AML-193 (cell line): ENCODE data around the gene CERS1.

ENCODE experiments used
- DNase-seq, 2 experiments: peaks; one replicate each; lab custom pipeline; 2025; lab: John Stamatoyannopoulos, UW

Gene CERS1

DNA sequence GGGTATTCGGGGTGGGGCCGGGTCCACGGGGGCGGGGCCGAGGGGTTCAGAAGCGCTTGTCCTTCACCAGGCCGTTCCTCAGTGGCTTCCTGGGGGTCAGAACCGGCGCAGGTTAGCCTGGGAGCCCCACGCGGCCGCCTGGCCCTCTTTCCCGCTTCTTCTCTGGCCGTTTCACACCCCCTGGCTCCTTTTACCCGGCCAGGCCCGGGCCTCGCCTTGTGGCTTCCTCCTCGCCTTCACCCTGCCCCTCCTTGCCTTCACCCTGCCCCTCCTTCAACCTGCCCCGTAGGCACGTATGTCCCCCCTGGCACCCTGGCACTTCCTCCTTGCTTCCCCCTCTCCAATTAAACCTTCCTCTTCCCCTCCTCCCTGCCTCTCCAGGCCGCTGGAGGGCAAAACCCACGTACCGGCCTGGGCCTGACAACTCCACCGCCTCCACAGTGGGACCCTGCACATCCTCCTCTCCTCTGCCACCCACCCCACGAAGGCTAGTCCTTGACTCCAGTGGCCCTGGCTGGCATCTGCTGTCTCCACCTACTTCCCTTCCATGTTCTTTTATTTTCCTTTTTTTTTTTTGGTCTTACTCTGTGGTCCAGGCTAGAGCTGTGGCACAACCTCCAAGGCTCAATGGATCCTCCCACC is 25.3 kb downstream of the CERS1 start:
- DNase-seq = no peak

GRCh38 chr19:18869781-18870530 is 26.0 kb downstream of the CERS1 start:
- DNase-seq = no peak

- no peak for DNase-seq
These were observed 26.8 kb downstream of the CERS1 start for GRCh38 chr19:18869023-18869618.

GRCh38 chr19:18868380-18869022 is 27.5 kb downstream of the CERS1 start:
- DNase-seq = no peak

DNA sequence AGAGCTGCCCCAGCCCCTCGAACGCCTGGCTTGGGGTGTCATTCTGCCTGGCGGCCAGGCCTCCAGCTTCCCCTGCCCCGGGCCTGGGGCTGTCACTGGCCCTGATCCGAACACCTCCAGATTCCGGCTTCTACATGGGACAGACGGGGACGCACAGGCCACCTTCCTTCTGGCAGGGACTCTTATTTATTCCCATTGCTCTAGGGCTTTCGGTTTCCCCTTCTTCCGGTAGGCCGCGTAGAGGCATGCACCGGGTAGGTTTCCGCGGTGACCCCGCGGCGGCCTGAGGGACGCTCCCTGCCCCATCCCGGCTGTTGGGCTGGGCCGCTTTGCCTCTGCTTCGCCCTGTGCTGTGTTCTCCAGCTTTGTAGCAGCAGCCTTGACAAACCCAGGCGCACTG is 28.2 kb downstream of the CERS1 start:
- DNase-seq = no peak

GRCh38 chr19:18867199-18867598 is 28.8 kb downstream of the CERS1 start:
- no peak for DNase-seq

DNA sequence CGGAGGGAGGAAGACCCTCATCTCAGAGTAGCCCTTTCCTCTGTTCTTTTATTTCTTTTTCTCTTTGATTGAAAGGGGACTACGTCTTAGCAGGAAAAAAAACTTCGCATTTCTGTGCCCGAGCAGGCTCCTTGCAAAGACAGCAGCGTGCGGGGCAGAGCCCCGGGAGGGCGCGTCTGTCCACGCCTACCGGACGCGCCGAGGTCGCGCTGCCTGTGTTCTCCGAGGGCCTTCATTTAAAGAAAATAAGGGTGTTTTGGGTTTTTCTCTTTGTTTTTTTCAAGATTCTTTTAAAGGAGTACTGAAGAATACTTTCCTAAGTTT is 29.2 kb downstream of the CERS1 start:
- DNase-seq = no peak

DNA sequence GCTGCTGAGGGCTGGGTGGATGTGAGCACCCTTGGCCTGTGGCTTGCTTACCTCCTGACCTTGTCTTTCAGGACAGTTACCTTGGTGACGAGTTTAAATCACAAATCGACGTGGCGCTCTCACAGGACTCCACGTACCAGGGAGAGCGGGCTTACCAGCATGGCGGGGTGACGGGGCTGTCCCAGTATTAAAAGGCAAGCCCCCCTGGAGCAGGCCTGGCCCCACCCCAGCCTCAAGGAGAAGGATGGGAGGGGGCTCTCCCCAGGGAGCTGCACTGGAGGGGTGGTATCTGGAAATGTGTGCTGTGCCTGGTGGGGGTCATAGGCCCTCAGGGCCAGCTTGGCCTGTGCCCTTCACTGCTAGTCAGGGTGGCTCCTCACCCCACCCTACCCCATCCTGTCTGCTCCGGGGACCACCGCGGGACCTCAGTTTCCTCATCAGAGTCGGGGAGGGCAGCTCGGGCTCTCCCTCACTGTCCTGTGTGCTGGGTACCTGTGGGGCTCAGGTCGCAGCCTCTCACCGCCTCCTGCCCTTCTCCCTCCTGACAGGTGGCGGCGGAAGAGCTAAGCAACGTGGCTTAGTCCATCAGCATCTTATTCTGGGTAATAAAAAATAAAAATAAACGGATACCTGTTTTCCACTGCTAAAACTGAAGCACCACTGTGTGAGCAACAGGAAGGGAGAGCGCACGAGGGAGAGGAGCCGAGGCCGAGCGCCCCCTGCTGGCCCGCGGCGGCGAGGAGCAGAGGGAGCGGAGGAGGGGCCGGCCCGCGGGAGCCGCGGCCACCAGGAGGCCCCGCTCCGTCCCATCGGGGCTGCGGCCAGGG is 29.8 kb downstream of the CERS1 start:
- DNase-seq = peak in 1 of 2 experiments; percentile 9

DNA sequence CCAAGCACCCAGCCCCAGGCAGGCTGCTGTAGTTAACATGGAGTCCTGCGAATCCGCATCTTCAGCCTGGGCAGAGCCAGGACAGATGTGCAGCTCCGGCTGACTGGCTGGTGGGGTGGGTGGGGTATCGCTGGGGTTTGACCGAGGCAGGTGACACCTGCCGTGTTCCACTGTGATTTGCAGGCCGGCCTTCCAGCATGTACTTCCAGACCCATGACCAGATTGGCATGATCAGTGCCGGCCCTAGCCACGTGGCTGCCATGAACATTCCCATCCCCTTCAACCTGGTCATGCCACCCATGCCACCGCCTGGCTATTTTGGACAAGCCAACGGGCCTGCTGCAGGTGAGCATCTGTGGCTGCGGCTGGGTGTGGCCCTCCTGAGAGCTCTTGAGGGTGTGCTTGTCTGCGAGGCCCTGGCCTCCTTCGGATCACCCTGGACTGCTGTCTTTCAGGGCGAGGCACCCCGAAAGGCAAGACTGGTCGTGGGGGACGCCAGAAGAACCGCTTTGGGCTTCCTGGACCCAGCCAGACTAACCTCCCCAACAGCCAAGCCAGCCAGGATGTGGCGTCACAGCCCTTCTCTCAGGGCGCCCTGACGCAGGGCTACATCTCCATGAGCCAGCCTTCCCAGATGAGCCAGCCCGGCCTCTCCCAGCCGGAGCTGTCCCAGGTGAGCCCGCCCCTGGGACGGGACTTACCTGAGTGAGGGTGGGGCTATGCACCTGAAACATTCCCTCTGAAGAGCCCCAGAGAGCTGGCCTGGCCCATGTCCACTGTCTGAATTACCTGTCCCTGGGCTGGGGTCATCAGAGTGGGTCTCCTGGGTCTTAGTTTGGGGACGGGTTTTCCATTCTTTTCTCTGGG is 30.6 kb downstream of the CERS1 start:
- no peak for DNase-seq

DNA sequence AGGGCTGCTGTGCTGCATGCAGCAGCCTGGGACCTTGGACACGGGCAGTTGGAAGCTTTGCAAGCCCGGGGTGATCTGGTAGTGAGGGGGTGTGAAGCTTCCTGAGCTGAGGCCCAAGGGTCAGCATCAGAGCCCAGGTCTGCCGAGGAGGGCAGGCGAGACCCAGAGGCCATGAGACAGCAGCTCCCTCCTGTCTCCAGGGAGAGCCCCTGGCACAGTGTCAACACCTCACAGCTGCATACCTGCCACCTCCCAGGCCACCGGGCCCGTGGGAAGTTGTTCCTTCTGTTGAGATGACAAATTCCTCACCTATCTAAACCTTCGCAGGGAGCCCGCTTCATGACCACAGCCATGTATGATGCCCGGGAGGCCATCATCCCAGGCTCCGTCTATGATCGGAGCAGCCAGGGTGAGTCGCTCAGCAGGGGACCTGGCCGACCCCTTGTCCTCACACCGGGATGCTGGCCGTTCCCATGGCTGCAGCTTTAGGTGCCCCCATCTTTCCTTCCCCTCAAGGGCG is 32.1 kb downstream of the CERS1 start:
- DNase-seq = no peak

DNA sequence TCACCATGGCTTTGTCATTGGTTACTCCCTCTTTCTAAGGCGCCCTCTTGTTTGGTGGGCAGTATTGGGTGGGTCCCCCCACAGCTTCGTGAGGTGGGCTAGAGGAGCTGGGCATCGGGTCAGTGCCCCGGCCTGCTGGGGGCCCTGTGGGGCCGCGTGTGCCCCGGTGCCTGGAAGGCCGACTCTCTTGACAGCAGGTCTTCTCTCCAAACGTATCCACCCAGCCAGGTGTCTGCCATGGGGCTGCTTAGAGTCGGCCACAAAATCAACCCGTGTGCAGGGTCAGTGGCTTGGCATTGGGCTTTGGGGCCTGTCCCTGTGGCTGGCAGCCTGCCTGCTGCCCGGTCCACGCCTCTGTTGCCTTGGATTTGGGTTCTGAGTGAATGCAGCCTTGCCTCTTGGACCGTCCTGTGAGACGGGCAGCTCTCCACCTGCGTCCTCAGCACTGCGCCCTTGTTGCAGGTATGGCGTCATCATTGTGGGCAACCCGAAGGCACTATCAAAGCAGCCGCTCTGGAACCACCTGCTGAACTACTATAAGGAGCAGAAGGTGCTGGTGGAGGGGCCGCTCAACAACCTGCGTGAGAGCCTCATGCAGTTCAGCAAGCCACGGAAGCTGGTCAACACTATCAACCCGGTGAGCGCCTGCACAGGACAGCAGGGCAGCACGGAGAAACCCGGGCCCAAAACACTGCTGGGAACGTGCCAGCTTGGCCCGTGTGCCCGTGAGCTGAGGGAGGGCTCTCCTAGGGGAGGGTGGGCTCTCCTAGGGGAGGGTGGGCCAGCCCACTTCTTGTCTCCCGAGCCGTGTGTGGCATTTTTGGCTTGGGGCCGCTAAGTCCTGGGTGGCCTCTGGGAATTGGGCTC is 32.7 kb downstream of the CERS1 start:
- no peak for DNase-seq

GRCh38 chr19:18861917-18862316 is 34.0 kb downstream of the CERS1 start:
- no peak for DNase-seq

GRCh38 chr19:18861235-18861634 is 34.7 kb downstream of the CERS1 start:
- no peak for DNase-seq

DNA sequence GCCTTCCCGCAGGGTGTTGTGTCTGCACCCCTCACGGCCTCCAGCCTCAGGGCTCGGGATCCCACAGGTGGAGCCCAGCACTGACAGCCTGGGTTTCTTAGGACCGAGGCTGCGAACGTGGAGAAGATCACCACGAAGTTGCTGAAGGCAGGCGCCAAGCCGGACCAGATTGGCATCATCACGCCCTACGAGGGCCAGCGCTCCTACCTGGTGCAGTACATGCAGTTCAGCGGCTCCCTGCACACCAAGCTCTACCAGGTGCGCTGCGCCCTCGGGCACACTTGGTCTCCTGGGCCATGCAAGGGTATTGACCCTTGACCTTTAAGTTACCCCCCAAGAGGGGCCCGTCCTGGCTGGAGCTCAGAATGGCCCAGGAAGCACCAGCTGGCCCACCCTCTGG is 35.2 kb downstream of the CERS1 start:
- no peak for DNase-seq

- no peak for DNase-seq
These were observed 35.7 kb downstream of the CERS1 start for GRCh38 chr19:18860302-18860700.

- no peak for DNase-seq
These were observed 36.2 kb downstream of the CERS1 start for GRCh38 chr19:18859676-18860301.

- DNase-seq = no peak
These were observed 36.9 kb downstream of the CERS1 start for GRCh38 chr19:18858906-18859646.

GRCh38 chr19:18857223-18857622 is 38.7 kb downstream of the CERS1 start:
- no peak for DNase-seq
